ENCODE results near the gene LAMB4.

LAMB4 gene

GRCh38 chr7:107989618-107990373 lies 140.4 kb downstream of the LAMB4 start:
- DNase-seq = no peak

- DNase-seq = no peak
Measured at GRCh38 chr7:107982918-107983389, 147.2 kb downstream of the LAMB4 start.

GRCh38 chr7:107982042-107982840 lies 147.9 kb downstream of the LAMB4 start:
- DNase-seq = no peak

GRCh38 chr7:107981466-107981865 lies 148.7 kb downstream of the LAMB4 start:
- no peak for DNase-seq

- no peak for DNase-seq
Measured at GRCh38 chr7:107980671-107981190, 149.4 kb downstream of the LAMB4 start.

GRCh38 chr7:107980171-107980570 lies 150.0 kb downstream of the LAMB4 start:
- DNase-seq = no peak

GRCh38 chr7:107978815-107979408 lies 151.2 kb downstream of the LAMB4 start:
- DNase-seq = no peak

- no peak for DNase-seq
Measured at GRCh38 chr7:107977048-107977447, 153.1 kb downstream of the LAMB4 start.

- DNase-seq = no peak
Measured at GRCh38 chr7:107976620-107977019, 153.5 kb downstream of the LAMB4 start.

GRCh38 chr7:107975394-107976013 lies 154.7 kb downstream of the LAMB4 start:
- DNase-seq = no peak

- no peak for DNase-seq
Measured at GRCh38 chr7:107973861-107974260, 156.3 kb downstream of the LAMB4 start.
